ENCODE measurements around the gene S100A9. TPM values are rescaled to one million over a fixed set of nuclear protein-coding genes. Genes with fewer than 3 reads are reported as not detected.

The S100A9 gene
- total and polyA plus RNA-seq, 2 of the 4 experiments (the other 2 are of a cell fraction): not detected

GRCh38 chr1:153397051-153397923 lies 39.6 kb downstream of the S100A9 start:
- H3K4ac ChIP-seq (ENCODE audit: low read depth, low read length): no peak overlapping the region
- H4K5ac ChIP-seq (ENCODE audit: low read depth, low read length): no peak overlapping the region
- WGBS, 2 experiments (ENCODE audit: extremely low coverage in 2 of 2, insufficient read length in 1 of 2): 62% methylated on average over 15 of the region's 19 CpGs; no CpG with 5 or more reads in 1 of the 2 experiments
- CTCF ChIA-PET: interaction anchor here (0.6 kb wide), 1 partner anchor 51 kb away, joined by 5 read pairs; no protein-coding TSS in a partner anchor
- intact Hi-C loops (cut with micrococcal nuclease): no loop called here
- no peaks in the 10 kb centered on the region for H3K4me1 ChIP-seq (ENCODE audit: control insufficient read depth, insufficient read depth, low read length)
- H2BK5ac ChIP-seq (ENCODE audit: low read depth, low read length, poor library complexity, severe bottlenecking): no peak overlapping the region
- no peaks in the 10 kb centered on the region for H3K36me3 ChIP-seq (ENCODE audit: control insufficient read depth, insufficient read depth, low read length)
- no peak overlapping the region for H4K8ac ChIP-seq (ENCODE audit: low read depth in 2 of 2, low read length in 2 of 2)
- in situ Hi-C loops (cut with MboI; ENCODE audit: low sequenced_read_pairs): no loop called here
- no peak for DNase-seq
- H2AK9ac ChIP-seq (replicated peaks; ENCODE audit: low read depth, low read length, poor library complexity): no peak overlapping the region
- H3K18ac ChIP-seq (ENCODE audit: low read depth, low read length): no peak overlapping the region
- H3K9me1 ChIP-seq (ENCODE audit: insufficient read depth, low read length): no peaks in the 10 kb centered on the region
- POLR2A ChIA-PET (ENCODE audit: unreplicated experiment): no interaction called here
- no peak overlapping the region for H2AK5ac ChIP-seq (ENCODE audit: low read depth, low read length)
- no peaks in the 10 kb centered on the region for H3K79me1 ChIP-seq (ENCODE audit: low read depth in 1 of 2, low read length in 2 of 2)
- H3K9ac ChIP-seq (ENCODE audit: low read depth, low read length): no peak overlapping the region
- H2BK20ac ChIP-seq (ENCODE audit: low read depth, low read length): no peak overlapping the region
- H2BK120ac ChIP-seq (ENCODE audit: low read depth, low read length): no peak overlapping the region
- H3K4me2 ChIP-seq (ENCODE audit: low read depth, low read length): no peak overlapping the region
- BruUV-seq (replicated peaks): no TSS peak
- no peak overlapping the region for H3K4me3 ChIP-seq (ENCODE audit: insufficient read depth, low read depth, low read length)
- H3K27ac ChIP-seq (ENCODE audit: insufficient read depth, low read length): no peak overlapping the region
- no peak overlapping the region for H3K14ac ChIP-seq (replicated peaks; ENCODE audit: low read depth, low read length)
- no peak overlapping the region for H2BK15ac ChIP-seq (ENCODE audit: low read depth, low read length)
- ATAC-seq (ENCODE audit: low read depth): no peak
- TF ChIP-seq BHLHE40 (IDR thresholded peaks at IDR 0.05; ENCODE audit: low read depth, low read length) (no peak), RFX5 (IDR thresholded peaks at IDR 0.05; ENCODE audit: low read depth, low read length) (no peak), MXI1 (IDR thresholded peaks at IDR 0.05; ENCODE audit: borderline replicate concordance, low read depth, low read length) (no peak)
- no peak overlapping the region for H3K23ac ChIP-seq (ENCODE audit: low read depth, low read length)
- no peak overlapping the region for H4K91ac ChIP-seq (ENCODE audit: insufficient read depth, low read depth, low read length)
- no peaks in the 10 kb centered on the region for H3K9me3 ChIP-seq (ENCODE audit: control insufficient read depth, insufficient read depth, low read length)
- no peak overlapping the region for H2AFZ ChIP-seq (replicated peaks; ENCODE audit: low read length, poor library complexity)
- no peak overlapping the region for H3K56ac ChIP-seq (ENCODE audit: extremely low read depth, insufficient read depth, low read length)
- dilution Hi-C loops (cut with HindIII; ENCODE audit: low sequenced_read_pairs, unreplicated experiment): no loop called here
- H3K27me3 ChIP-seq (ENCODE audit: control insufficient read depth, insufficient read depth, low read length): peaks cover 7% of the 10 kb centered on the region; the same call in 1 of the 2 replicates
- H4K20me1 ChIP-seq (ENCODE audit: insufficient read depth, low read length): no peaks in the 10 kb centered on the region
